ENCODE data around the gene C9. TPM values are rescaled to one million over a fixed set of nuclear protein-coding genes. Genes with fewer than 3 reads are reported as not detected.

C9 gene
- total and polyA plus RNA-seq, 2 donors (not counting 1 experiment from before 2014, with no cell fraction given), result not detected

DNA sequence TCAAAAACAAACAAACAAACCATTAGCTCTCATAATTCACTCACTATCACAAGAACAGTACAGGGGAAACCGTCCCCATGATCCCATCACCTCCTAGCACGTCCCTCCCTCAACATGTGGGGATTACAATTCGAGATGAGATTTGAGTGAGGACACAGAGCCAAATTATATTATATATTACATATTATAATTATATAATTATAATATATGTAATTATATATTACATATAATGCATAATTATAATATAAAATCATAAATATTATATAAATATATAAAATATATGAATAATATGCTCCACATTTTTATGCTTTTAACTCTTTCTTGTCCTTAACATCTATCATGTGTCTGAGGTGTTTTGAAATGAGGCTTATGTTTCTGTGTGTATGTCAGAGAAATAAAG lies 3.4 kb upstream of the C9 start:
- CTCF ChIA-PET, result no interaction called here
- ATAC-seq (ENCODE audit: low read depth), result no peak
- WGBS (ENCODE audit: insufficient coverage), result no CpG with 5 or more reads among the region's 3 CpGs

GRCh38 chr5:39363217-39363616 lies 1.1 kb downstream of the C9 start:
- DNase-seq (no peak), ATAC-seq (ENCODE audit: low read depth) (no peak)
- no peak for TF ChIP-seq EZH2 (IDR thresholded peaks at IDR 0.05; ENCODE audit: borderline replicate concordance, insufficient read depth, low read depth, low read length, poor library complexity, severe bottlenecking)
- TF ChIP-seq, protein P1, sequence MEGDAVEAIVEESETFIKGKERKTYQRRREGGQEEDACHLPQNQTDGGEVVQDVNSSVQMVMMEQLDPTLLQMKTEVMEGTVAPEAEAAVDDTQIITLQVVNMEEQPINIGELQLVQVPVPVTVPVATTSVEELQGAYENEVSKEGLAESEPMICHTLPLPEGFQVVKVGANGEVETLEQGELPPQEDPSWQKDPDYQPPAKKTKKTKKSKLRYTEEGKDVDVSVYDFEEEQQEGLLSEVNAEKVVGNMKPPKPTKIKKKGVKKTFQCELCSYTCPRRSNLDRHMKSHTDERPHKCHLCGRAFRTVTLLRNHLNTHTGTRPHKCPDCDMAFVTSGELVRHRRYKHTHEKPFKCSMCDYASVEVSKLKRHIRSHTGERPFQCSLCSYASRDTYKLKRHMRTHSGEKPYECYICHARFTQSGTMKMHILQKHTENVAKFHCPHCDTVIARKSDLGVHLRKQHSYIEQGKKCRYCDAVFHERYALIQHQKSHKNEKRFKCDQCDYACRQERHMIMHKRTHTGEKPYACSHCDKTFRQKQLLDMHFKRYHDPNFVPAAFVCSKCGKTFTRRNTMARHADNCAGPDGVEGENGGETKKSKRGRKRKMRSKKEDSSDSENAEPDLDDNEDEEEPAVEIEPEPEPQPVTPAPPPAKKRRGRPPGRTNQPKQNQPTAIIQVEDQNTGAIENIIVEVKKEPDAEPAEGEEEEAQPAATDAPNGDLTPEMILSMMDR (IDR thresholded peaks at IDR 0.05), result no peak
- Histone ChIP-seq H3K4me1 (ENCODE audit: control insufficient read depth in 2 of 2, insufficient read depth in 2 of 2, low read length in 2 of 2) (no peaks in the 10 kb centered on the region), H3K4me3 (ENCODE audit: control extremely low read depth in 1 of 5, extremely low read depth in 1 of 5, insufficient read depth in 1 of 5, low read depth in 2 of 5, low read length in 4 of 5) (no peak overlapping the region), H3K9ac (ENCODE audit: low read length) (no peak overlapping the region), H4K20me1 (ENCODE audit: control insufficient read depth, insufficient read depth, low read length, poor library complexity, severe bottlenecking) (no peaks in the 10 kb centered on the region), H3K4me2 (replicated peaks; ENCODE audit: low read depth, low read length, poor library complexity, severe bottlenecking) (no peak overlapping the region), H3K27ac (ENCODE audit: low read length in 2 of 2) (no peak overlapping the region), H2AFZ (ENCODE audit: insufficient read depth, low read depth, low read length, poor library complexity, severe bottlenecking) (no peak overlapping the region), H3K36me3 (replicated peaks in 1 of 2; ENCODE audit: control extremely low read depth in 1 of 2, control insufficient read depth in 1 of 2, extremely low read depth in 1 of 2, insufficient read depth in 2 of 2, low read length in 1 of 2) (no peaks in the 10 kb centered on the region), H3K79me2 (ENCODE audit: control insufficient read depth, insufficient read depth, low read length) (no peaks in the 10 kb centered on the region), H3K27me3 (replicated peaks in 1 of 4; ENCODE audit: control extremely low read depth in 1 of 4, control insufficient read depth in 3 of 4, insufficient read depth in 4 of 4, low read length in 3 of 4) (no peaks in the 10 kb centered on the region), H3K9me3 (ENCODE audit: control extremely low read depth in 1 of 3, control insufficient read depth in 2 of 3, insufficient read depth in 1 of 3, low read length in 2 of 3) (no peaks in the 10 kb centered on the region)
- intact Hi-C loops (cut with micrococcal nuclease), result no loop called here
- POLR2A ChIA-PET, result no interaction called here
- H3K4me1 Mint-ChIP-seq, result no peaks in the 10 kb centered on the region
- WGBS (ENCODE audit: insufficient coverage), result 82% methylated on average over 3 of the region's 4 CpGs
- H3K4me3 Mint-ChIP-seq, result no peak overlapping the region
- CTCF ChIA-PET, result interaction anchor here (1.2 to 1.6 kb wide), 2 partner anchors 13 to 184 kb away, joined by 3 read pairs; no protein-coding TSS in a partner anchor
- H3K9me3 Mint-ChIP-seq (ENCODE audit: insufficient read depth), result no peaks in the 10 kb centered on the region
- H3K27ac Mint-ChIP-seq, result no peak overlapping the region
- no peaks in the 10 kb centered on the region for H3K27me3 Mint-ChIP-seq

More for the DNA sequence above, 3.4 kb upstream of the C9 start:
- Mint-ChIP-seq H3K9me3 (ENCODE audit: insufficient read depth) (no peaks in the 10 kb centered on the region), H3K27me3 (peaks cover 4% of the 10 kb centered on the region), H3K4me3 (no peak overlapping the region), H3K27ac (no peak overlapping the region), H3K4me1 (no peaks in the 10 kb centered on the region)
- Histone ChIP-seq H4K20me1 (ENCODE audit: control insufficient read depth, insufficient read depth, low read length, poor library complexity, severe bottlenecking) (no peaks in the 10 kb centered on the region), H3K79me2 (ENCODE audit: control insufficient read depth, insufficient read depth, low read length) (no peaks in the 10 kb centered on the region), H3K4me3 (ENCODE audit: control extremely low read depth in 1 of 5, extremely low read depth in 1 of 5, insufficient read depth in 1 of 5, low read depth in 2 of 5, low read length in 4 of 5) (no peak overlapping the region), H3K4me1 (ENCODE audit: control insufficient read depth in 2 of 2, insufficient read depth in 2 of 2, low read length in 2 of 2) (no peaks in the 10 kb centered on the region), H2AFZ (ENCODE audit: insufficient read depth, low read depth, low read length, poor library complexity, severe bottlenecking) (no peak overlapping the region), H3K4me2 (replicated peaks; ENCODE audit: low read depth, low read length, poor library complexity, severe bottlenecking) (no peak overlapping the region), H3K9ac (ENCODE audit: low read length) (no peak overlapping the region), H3K9me3 (ENCODE audit: control extremely low read depth in 1 of 3, control insufficient read depth in 2 of 3, insufficient read depth in 1 of 3, low read length in 2 of 3) (no peaks in the 10 kb centered on the region), H3K36me3 (replicated peaks in 1 of 2; ENCODE audit: control extremely low read depth in 1 of 2, control insufficient read depth in 1 of 2, extremely low read depth in 1 of 2, insufficient read depth in 2 of 2, low read length in 1 of 2) (no peaks in the 10 kb centered on the region), H3K27me3 (replicated peaks in 1 of 4; ENCODE audit: control extremely low read depth in 1 of 4, control insufficient read depth in 3 of 4, insufficient read depth in 4 of 4, low read length in 3 of 4) (no peaks in the 10 kb centered on the region), H3K27ac (ENCODE audit: low read length in 2 of 2) (no peak overlapping the region)
- POLR2A ChIA-PET, result no interaction called here
- no peak for TF ChIP-seq EZH2 (IDR thresholded peaks at IDR 0.05; ENCODE audit: borderline replicate concordance, insufficient read depth, low read depth, low read length, poor library complexity, severe bottlenecking)
- TF ChIP-seq, protein P1 (IDR thresholded peaks at IDR 0.05), result no peak
- intact Hi-C loops (cut with micrococcal nuclease), result no loop called here
- no peak for DNase-seq
